Measurements from ENCODE around the gene HYLS1. TPM values are rescaled to one million over a fixed set of nuclear protein-coding genes. Genes with fewer than 3 reads are reported as not detected.

Gene HYLS1
- total RNA-seq, 1 donor = 2.7 TPM

DNA sequence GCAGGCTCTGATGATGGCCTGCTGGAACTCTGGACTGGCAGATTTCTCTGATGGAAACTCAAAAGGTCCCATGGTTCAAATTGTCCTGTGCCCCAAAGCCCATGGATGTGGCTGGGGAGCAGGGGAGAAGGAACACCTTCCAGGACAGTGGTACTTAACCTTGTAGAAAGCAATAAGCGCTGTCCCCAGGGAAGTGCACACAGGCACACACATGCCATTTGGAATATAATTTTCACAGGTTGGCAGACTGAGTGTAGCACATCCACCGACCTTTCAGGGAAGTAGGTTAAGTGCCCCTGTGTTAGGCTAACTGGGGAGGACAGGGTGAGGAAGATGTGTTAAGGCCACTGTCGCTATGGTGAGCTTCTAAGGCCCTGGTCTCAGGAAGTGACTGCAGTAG lies 34.7 kb downstream of the HYLS1 start:
- Histone ChIP-seq H3K4me3 (ENCODE audit: low read length) (no peak overlapping the region), H3K9me3 (ENCODE audit: low read depth, low read length) (no peaks in the 10 kb centered on the region), H3K4me1 (ENCODE audit: insufficient read depth, low read length) (no peaks in the 10 kb centered on the region), H3K27me3 (ENCODE audit: insufficient read depth, low read length) (no peaks in the 10 kb centered on the region)

DNA sequence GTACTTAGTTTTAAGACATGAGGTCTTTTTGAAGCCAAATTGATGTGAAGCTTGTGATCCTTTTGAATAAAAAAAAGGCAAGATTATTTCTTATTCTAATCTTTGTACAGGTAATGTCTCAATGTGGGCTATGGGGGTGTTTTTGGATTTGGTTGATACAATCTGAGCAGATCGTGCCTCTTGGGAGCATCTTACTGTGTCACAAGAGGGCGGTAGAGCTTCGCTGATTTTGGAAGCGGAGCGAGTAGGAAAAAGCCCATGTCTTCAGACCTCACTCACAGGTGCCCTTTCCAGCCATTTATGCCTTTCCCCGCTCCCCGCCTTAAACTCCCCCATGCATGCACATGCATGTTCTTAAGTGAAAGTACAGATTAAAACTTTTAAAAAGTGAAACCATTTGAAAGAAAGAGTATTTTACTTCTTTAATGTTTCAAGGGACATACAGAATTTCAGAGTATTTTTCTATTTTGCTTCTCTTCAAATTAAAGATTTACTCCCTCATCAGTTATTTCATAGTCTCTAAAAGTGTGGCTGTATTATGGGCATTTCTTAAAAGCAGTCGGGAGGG lies 35.6 kb downstream of the HYLS1 start:
- Histone ChIP-seq H3K9me3 (ENCODE audit: low read depth, low read length) (no peaks in the 10 kb centered on the region), H3K27me3 (ENCODE audit: insufficient read depth, low read length) (no peaks in the 10 kb centered on the region), H3K4me1 (ENCODE audit: insufficient read depth, low read length) (no peaks in the 10 kb centered on the region), H3K4me3 (ENCODE audit: low read length) (no peak overlapping the region)

DNA sequence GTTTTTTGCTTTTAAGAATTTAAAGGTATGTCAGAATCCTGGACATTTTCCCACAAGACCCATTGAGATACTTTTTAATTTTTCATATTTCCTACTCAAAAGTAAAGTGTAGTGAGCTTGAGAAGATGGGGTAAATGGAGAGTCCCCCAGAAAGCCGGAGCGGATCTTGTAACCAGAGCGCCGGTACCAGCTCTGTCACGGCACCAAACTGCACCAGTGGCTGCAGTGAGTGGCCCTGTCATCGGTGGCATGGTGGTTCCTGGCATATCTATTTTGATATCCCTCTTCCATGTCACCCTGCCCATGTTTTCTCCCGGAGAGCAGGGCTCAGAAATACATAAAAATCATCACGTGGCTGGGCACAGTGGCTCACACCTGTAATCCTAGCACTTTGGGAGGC lies 36.2 kb downstream of the HYLS1 start:
- H3K4me3 ChIP-seq (ENCODE audit: low read length) = no peak overlapping the region
- H3K27me3 ChIP-seq (ENCODE audit: insufficient read depth, low read length) = no peaks in the 10 kb centered on the region
- no peaks in the 10 kb centered on the region for H3K9me3 ChIP-seq (ENCODE audit: low read depth, low read length)

DNA sequence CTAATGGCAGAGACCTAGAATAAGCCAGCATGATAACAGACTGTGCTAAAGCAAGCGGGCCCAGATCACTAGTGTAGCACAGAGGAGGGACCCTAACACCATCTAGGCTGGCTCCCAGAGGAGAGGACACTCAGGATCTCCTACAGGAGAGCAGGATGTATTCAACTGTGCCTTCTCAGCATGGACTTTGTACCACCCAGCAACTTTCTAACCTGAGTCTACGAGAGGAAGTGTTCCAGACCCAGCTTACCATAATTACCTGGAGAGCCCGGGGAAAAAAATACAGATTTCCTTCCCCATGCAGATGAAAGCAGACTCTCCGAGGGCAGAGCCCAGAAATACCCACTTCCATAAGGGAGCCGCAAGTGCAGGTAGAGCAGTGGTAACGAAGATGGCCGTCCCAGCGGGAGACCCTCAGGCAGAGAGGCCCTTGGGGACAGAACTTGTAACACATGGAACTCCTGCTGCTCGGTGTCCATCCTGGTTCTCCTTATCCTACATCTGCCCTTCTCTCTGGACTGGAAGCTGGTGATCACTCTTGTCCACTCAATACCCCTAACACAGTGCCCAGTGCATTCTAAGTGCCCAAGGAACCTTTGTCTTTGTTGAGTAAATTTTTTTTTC lies 37.0 kb downstream of the HYLS1 start:
- H3K9me3 ChIP-seq (ENCODE audit: low read depth, low read length) = no peaks in the 10 kb centered on the region
- no peaks in the 10 kb centered on the region for H3K27me3 ChIP-seq (ENCODE audit: insufficient read depth, low read length)
- H3K4me3 ChIP-seq (ENCODE audit: low read length) = no peak overlapping the region
- peaks cover under 1% of the 10 kb centered on the region for H3K4me1 ChIP-seq (ENCODE audit: insufficient read depth, low read length)

More for the DNA sequence above, 36.2 kb downstream of the HYLS1 start:
- H3K4me1 ChIP-seq (ENCODE audit: insufficient read depth, low read length) = no peaks in the 10 kb centered on the region

DNA sequence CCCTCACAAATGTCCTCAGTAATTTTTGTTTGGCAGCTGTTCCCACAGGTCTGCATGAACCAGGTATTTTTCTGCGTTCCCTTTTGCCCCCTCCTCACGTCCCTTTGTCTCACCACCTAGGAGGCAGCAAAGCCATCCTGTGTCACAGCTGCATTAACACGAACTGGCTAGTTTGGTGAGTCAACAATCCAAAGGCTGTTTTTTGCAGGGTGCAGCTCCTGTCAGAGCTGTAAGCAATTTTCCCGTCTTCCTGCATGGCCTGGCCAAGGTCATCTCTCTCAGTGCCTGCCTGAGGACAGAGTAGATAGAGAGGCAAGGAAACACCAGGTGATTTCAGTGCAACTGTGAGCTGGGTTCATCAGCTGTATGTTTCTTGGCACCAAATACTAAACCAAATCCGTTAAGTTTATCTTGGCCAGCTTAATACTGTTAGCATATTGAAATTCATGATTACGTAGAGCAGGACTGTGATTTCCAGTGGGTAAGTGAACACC lies 37.8 kb downstream of the HYLS1 start:
- no peaks in the 10 kb centered on the region for H3K27me3 ChIP-seq (ENCODE audit: insufficient read depth, low read length)
- no peak overlapping the region for H3K4me3 ChIP-seq (ENCODE audit: low read length)
- H3K4me1 ChIP-seq (ENCODE audit: insufficient read depth, low read length) = peaks cover 6% of the 10 kb centered on the region
- no peaks in the 10 kb centered on the region for H3K9me3 ChIP-seq (ENCODE audit: low read depth, low read length)

DNA sequence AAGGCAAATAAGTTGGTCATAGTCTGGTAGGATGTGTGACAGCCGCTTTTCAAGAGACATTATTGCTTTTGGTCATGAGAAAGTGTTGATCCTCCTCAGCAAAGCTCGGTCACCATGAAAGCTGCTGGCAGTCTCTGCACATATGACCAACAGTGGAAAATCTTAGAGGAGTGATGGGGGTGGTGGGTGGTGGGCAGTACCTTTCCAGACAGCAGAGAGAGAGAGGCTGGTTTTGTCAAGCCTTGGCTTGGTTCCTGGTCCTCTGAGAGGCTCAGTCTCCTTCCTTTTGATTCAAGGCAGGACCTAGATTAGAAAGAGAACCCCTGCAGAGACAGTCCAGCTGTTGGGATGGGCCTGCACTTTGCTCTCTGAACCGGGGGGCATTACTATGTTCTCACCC lies 38.3 kb downstream of the HYLS1 start:
- Histone ChIP-seq H3K4me1 (ENCODE audit: insufficient read depth, low read length) (peaks cover 6% of the 10 kb centered on the region), H3K4me3 (ENCODE audit: low read length) (no peak overlapping the region), H3K27me3 (ENCODE audit: insufficient read depth, low read length) (no peaks in the 10 kb centered on the region), H3K9me3 (ENCODE audit: low read depth, low read length) (no peaks in the 10 kb centered on the region)

DNA sequence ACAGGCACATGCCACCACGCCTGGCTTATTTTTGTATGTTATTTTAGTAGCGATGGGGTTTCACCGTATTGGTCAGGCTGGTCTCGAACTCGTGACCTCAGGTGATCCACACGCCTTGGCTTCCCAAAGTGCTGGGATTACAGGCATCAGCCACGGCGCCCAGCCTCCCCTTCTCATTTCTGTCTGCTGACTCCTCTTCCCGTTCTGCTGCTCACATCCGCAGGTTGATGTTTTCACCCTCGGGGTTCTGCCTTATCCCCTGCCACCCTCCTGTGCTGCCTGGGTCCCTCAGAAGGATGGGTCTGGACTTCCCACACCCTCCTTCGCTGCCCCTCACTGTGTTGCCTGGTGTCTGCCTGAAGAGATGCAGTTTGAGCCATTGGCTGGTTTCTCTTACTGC lies 39.2 kb downstream of the HYLS1 start:
- H3K4me3 ChIP-seq (ENCODE audit: low read length) = no peak overlapping the region
- peaks cover 6% of the 10 kb centered on the region for H3K4me1 ChIP-seq (ENCODE audit: insufficient read depth, low read length)
- no peaks in the 10 kb centered on the region for H3K9me3 ChIP-seq (ENCODE audit: low read depth, low read length)
- no peaks in the 10 kb centered on the region for H3K27me3 ChIP-seq (ENCODE audit: insufficient read depth, low read length)

DNA sequence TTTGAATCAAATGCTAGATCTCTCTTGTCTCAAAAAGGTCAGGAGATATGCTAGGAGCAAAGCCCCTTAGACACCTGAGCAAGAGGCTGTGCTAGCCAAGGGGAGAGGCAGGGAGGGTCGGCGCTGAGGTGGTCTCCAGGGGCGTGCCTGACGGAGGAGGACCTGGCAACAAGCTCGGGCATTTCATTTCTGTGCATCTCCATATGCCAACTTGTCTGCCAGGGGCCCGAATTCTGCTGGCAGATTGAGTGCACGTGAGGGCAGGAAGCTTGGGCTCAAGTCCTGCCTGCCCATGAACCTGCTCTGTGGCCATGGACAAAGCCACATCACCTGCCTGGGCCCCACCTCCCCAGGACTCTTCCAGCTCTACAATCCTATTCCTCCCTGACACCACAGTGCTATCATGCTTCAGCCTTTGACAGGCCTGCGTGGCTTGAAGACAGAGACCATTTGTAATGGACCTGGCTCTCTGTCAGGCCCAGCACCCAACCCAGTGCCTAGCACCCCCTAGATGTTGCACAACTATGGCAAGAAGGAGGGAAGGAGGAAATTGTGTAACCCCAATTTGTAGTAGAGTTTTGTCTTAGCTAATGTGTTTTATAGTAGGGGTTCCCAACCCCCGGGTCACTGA lies 42.1 kb downstream of the HYLS1 start:
- H3K4me1 ChIP-seq (ENCODE audit: insufficient read depth, low read length) = peaks cover 6% of the 10 kb centered on the region
- H3K4me3 ChIP-seq (ENCODE audit: low read length) = no peak overlapping the region
- no peaks in the 10 kb centered on the region for H3K27me3 ChIP-seq (ENCODE audit: insufficient read depth, low read length)
- H3K9me3 ChIP-seq (ENCODE audit: low read depth, low read length) = no peaks in the 10 kb centered on the region

DNA sequence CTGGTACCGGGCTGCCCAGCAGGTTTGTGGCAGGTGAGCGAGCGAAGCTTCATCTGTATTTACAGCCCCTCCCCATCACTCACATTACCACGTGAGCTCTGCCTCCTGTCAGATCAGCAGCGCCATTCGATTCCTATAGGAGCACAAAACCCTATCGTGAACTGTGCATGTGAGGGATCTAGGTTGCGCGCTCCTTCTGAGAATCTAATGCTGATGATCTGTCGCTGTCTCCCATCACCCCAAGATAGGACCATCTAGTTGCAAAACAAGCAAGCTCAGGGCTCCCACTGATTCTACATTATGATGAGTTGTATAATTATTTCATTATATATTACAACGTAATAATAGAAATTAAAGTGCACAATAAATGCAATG lies 42.6 kb downstream of the HYLS1 start:
- no peaks in the 10 kb centered on the region for H3K9me3 ChIP-seq (ENCODE audit: low read depth, low read length)
- no peaks in the 10 kb centered on the region for H3K27me3 ChIP-seq (ENCODE audit: insufficient read depth, low read length)
- no peak overlapping the region for H3K4me3 ChIP-seq (ENCODE audit: low read length)
- H3K4me1 ChIP-seq (ENCODE audit: insufficient read depth, low read length) = peaks cover 6% of the 10 kb centered on the region

DNA sequence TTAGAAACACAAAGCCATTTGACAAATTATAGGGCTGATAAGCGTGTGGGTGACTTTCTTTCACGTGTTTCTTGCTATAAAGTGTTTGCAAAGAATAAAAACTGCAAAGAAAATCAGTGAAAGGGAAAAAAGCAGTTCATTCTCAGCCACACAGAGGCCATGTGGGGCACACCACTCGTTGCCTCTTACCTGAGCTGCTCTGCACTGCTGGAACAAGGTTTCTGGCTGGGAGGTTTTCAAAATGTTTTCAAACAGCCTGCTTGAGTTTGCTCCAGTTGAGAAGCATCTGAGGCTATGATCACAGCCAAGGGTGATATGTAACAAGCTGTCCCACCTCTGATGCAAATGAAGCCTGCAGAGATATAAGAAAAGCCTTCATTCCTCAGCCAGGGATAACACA lies 43.6 kb downstream of the HYLS1 start:
- no peak overlapping the region for H3K4me3 ChIP-seq (ENCODE audit: low read length)
- no peaks in the 10 kb centered on the region for H3K9me3 ChIP-seq (ENCODE audit: low read depth, low read length)
- H3K27me3 ChIP-seq (ENCODE audit: insufficient read depth, low read length) = no peaks in the 10 kb centered on the region
- H3K4me1 ChIP-seq (ENCODE audit: insufficient read depth, low read length) = peaks cover 6% of the 10 kb centered on the region

DNA sequence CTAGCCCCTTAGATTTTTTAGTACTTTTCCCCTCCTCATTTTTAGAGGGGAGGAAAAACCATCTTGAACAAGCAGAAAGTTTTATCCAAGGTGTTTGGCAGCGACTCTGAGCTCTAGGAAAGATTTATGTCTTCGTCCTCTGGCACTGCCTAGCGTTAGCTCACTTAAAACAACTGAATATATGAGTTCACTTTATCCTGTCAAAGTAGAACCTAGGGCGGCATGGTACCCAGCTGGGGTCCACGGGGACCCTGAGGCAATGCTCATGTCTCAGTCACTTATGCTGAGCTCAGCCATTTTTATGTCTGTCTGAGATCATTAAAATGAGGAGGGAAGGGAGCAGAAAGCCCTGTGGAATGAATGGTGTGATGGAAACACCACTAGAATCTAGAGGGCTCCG lies 44.2 kb downstream of the HYLS1 start:
- peaks cover 6% of the 10 kb centered on the region for H3K4me1 ChIP-seq (ENCODE audit: insufficient read depth, low read length)

DNA sequence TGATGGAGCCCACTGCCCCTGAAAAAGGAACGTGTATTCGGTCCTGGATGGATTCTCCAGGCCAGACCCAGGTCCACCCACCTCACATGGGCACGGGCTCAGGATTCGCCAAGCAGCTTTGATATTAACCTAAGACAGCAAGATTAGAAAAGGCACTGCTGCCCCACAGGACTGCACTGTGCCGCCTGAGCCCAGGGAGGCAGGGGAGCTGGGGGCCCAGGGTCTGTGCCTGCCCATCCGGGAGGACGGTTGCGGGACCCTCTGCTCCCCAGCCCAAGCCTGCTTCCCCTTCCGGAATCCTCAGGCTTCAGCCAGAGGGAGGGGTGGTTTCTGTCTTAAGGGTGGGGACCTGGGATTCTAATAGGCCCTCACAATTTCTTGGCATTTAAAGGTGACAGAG lies 44.8 kb downstream of the HYLS1 start:
- Histone ChIP-seq H3K4me3 (ENCODE audit: low read length) (no peak overlapping the region), H3K9me3 (ENCODE audit: low read depth, low read length) (no peaks in the 10 kb centered on the region), H3K4me1 (ENCODE audit: insufficient read depth, low read length) (peaks cover 6% of the 10 kb centered on the region), H3K27me3 (ENCODE audit: insufficient read depth, low read length) (no peaks in the 10 kb centered on the region)

More for the DNA sequence above, 44.2 kb downstream of the HYLS1 start:
- Histone ChIP-seq H3K4me3 (ENCODE audit: low read length) (no peak overlapping the region), H3K27me3 (ENCODE audit: insufficient read depth, low read length) (no peaks in the 10 kb centered on the region), H3K9me3 (ENCODE audit: low read depth, low read length) (no peaks in the 10 kb centered on the region)

DNA sequence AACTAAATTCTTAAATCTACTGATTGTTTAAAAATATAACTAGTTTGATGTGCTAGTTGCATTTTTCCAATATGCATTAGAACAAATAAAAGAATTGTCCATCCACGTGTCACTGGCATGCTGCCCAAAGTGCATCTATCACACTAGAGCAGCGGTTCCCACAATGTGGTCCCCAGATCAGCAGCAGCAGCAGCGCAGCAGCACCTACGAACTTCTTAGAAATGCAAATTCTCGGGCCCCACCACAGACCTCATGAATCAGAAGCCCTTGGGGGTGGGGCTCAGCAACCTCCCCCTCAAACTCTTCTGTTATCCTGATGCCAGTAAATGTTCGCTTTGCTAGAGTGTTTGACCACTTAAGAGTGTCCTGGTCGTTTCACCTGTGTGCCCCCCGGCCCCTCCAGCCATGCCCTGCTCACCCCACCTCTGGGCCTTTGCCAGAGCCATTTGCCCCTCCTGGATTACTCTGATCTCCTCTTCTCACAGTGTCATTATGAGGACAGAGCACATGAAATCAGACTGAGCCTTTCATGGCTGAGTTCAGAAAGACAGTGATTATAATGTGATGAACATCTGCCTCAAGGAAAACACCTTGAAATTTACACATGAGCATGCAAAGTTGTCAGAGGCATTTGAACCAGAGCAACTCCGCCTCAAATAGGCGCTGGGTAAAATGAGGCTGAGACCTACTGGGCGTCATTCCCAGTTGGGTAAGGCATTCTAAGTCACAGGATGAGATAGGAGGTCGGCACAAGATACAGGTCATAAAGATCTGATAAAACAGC lies 45.8 kb downstream of the HYLS1 start:
- H3K4me3 ChIP-seq (ENCODE audit: low read length) = no peak overlapping the region
- H3K9me3 ChIP-seq (ENCODE audit: low read depth, low read length) = no peaks in the 10 kb centered on the region
- no peaks in the 10 kb centered on the region for H3K27me3 ChIP-seq (ENCODE audit: insufficient read depth, low read length)
- peaks cover 6% of the 10 kb centered on the region for H3K4me1 ChIP-seq (ENCODE audit: insufficient read depth, low read length)

DNA sequence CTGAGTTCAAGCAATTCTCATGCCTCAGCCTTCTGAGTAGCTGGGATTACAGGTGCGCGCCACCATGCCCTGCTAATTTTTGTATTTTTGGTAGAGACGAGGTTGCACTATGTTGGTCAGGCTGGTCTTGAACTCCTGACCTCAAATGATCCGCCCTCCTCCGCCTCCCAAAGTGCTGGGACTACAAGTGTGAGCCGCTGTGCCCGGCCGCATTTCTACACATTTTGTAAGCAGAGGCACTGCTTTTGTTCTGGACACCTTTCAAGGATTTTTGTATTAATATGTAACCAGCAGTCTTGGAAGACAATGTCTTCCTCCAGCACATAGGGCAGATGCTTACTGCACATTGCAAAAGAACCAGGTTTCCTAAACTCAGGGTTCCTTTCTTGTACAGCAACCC lies 47.0 kb downstream of the HYLS1 start:
- H3K9me3 ChIP-seq (ENCODE audit: low read depth, low read length) = no peaks in the 10 kb centered on the region
- H3K4me3 ChIP-seq (ENCODE audit: low read length) = no peak overlapping the region
- H3K27me3 ChIP-seq (ENCODE audit: insufficient read depth, low read length) = no peaks in the 10 kb centered on the region
- peaks cover 6% of the 10 kb centered on the region for H3K4me1 ChIP-seq (ENCODE audit: insufficient read depth, low read length)

DNA sequence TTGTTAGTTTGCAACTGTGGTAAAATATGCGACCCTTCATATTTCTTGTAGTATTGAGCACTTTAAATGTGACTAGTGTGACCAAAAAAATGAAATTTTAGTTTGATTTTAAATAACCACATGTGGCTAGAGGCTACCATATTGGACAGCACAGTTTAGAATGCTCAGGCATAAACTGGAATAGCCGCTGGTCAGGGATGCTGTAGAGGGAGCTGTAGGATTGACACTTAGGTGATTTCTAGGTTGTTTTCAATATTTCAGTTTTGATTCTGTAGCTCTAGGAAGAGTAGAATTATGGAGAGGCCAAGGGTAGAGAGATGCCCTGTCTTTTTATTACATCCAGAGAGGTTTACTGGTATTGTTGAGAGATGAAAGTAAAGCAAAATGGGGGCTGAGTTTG lies 47.6 kb downstream of the HYLS1 start:
- no peak overlapping the region for H3K4me3 ChIP-seq (ENCODE audit: low read length)
- no peaks in the 10 kb centered on the region for H3K9me3 ChIP-seq (ENCODE audit: low read depth, low read length)
- H3K4me1 ChIP-seq (ENCODE audit: insufficient read depth, low read length) = no peaks in the 10 kb centered on the region
- no peaks in the 10 kb centered on the region for H3K27me3 ChIP-seq (ENCODE audit: insufficient read depth, low read length)

Data from mononuclear cell (primary cell).